ENCODE data around the gene PRKG1. TPM values are rescaled to one million over a fixed set of nuclear protein-coding genes. Genes with fewer than 3 reads are reported as not detected.

PRKG1 gene
- total and polyA plus RNA-seq, 12 donors, result 3.8 to 48.1 (median 29.9) TPM

DNA sequence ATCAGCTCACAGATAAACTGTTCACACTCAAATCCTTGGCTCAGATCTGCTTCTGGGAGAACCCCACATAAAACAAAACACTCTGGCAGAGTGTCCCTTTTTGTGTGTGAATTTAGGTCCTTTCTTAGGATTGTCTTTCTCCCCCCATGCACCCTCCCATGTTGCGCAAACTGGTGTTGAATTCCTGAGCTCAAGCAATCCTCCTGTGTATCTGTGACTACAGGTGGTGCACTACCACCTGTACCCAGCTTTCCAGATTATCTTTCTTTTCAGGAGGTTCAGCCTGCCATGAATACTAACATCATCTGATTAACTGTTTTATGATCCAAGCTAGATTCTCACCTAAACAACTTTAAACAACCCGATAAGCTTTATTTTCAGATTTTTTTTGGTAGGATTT lies 802.7 kb downstream of the PRKG1 start:
- no peaks in the 10 kb centered on the region for H3K36me3 ChIP-seq
- intact Hi-C loops (cut with DNase I), result loop anchor here in 2 of 10 donors (5.0 to 10.0 kb wide), 2 partner anchors 80 to 1798 kb away; no protein-coding TSS in a partner anchor
- no peak for DNase-seq
- TF ChIP-seq, protein P1, sequence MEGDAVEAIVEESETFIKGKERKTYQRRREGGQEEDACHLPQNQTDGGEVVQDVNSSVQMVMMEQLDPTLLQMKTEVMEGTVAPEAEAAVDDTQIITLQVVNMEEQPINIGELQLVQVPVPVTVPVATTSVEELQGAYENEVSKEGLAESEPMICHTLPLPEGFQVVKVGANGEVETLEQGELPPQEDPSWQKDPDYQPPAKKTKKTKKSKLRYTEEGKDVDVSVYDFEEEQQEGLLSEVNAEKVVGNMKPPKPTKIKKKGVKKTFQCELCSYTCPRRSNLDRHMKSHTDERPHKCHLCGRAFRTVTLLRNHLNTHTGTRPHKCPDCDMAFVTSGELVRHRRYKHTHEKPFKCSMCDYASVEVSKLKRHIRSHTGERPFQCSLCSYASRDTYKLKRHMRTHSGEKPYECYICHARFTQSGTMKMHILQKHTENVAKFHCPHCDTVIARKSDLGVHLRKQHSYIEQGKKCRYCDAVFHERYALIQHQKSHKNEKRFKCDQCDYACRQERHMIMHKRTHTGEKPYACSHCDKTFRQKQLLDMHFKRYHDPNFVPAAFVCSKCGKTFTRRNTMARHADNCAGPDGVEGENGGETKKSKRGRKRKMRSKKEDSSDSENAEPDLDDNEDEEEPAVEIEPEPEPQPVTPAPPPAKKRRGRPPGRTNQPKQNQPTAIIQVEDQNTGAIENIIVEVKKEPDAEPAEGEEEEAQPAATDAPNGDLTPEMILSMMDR (IDR thresholded peaks at IDR 0.05), result no peak
- H3K4me1 ChIP-seq, result peaks cover 0 to 35% (median 26%) of the 10 kb centered on the region in 9 donors
- H3K27me3 ChIP-seq, result no peaks in the 10 kb centered on the region
- H3K4me3 ChIP-seq, result no peak overlapping the region
- no peak for ATAC-seq
- H3K27ac ChIP-seq, result peak overlapping the region in 6 of 10 donors; percentile 13 to 44 (median 28)
- 92 to 96% methylated on average over 2 of the region's 2 CpGs for WGBS, 2 donors
- H3K9me3 ChIP-seq, result peaks cover 0 to 13% (median 7%) of the 10 kb centered on the region in 11 donors

DNA sequence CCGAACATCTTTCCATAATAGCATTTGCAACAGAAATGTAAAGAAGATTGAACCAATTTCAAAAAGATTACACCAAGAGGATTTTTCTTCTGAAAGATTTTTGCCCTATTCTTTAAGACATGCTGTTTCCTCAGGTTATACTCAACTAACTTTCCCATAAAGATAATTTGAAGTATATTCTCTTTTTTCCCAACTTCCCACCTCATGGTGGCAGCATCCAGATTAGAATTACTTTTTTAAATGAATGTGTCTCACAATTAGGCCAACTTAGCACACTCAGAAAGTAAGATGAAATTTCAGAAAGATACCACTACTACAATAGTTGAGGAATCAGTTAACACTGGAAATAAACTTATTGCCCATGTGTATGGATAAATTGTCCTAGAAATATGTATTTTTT lies 803.3 kb downstream of the PRKG1 start:
- Histone ChIP-seq H3K27ac (peak overlapping the region in 2 of 10 donors; percentile 41 to 51), H3K4me1 (peaks cover 0 to 35% (median 26%) of the 10 kb centered on the region in 9 donors), H3K9me3 (peaks cover 0 to 16% (median 7%) of the 10 kb centered on the region in 11 donors), H3K36me3 (no peaks in the 10 kb centered on the region), H3K27me3 (no peaks in the 10 kb centered on the region), H3K4me3 (no peak overlapping the region)
- intact Hi-C loops (cut with DNase I), result loop anchor here in 2 of 10 donors (5.0 to 10.0 kb wide), 2 partner anchors 80 to 1797 kb away; no protein-coding TSS in a partner anchor
- no peak for DNase-seq
- no peak for ATAC-seq
- TF ChIP-seq, protein P1 (IDR thresholded peaks at IDR 0.05), result no peak
- 85 to 88% methylated on average over 1 of the region's 1 CpG for WGBS, 2 donors

DNA sequence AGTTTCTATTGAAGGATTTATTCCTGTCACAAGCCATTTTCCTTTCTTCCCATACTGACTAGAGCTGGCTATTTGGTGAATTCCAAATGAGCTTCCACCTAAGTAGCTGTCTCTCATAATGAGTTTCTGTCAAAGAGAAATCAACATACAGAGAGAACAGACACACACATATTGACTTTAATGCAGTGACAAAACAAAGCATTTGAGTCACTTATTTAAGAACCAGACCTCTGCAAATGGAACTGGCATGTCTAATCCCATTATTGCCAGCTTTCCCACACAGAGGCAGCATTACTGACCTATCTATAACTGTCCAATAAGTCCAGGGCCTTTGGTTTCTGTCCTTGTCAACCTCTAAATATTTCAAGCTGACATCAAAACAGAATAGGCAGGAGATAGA lies 804.4 kb downstream of the PRKG1 start:
- no peak for DNase-seq
- TF ChIP-seq, protein P1 (IDR thresholded peaks at IDR 0.05), result no peak
- intact Hi-C loops (cut with DNase I), result loop anchor here in 2 of 10 donors (5.0 to 10.0 kb wide), 2 partner anchors 79 to 1796 kb away; no protein-coding TSS in a partner anchor
- Histone ChIP-seq H3K36me3 (no peaks in the 10 kb centered on the region), H3K27me3 (no peaks in the 10 kb centered on the region), H3K4me3 (no peak overlapping the region), H3K27ac (peak overlapping the region in 9 of 10 donors; percentile 34 to 77 (median 51)), H3K9me3 (peaks cover 0 to 16% (median 7%) of the 10 kb centered on the region in 11 donors), H3K4me1 (peaks cover 0 to 40% (median 26%) of the 10 kb centered on the region in 9 donors)
- peak in 3 of 8 donors; percentile 24 to 50 (median 33) for ATAC-seq

DNA sequence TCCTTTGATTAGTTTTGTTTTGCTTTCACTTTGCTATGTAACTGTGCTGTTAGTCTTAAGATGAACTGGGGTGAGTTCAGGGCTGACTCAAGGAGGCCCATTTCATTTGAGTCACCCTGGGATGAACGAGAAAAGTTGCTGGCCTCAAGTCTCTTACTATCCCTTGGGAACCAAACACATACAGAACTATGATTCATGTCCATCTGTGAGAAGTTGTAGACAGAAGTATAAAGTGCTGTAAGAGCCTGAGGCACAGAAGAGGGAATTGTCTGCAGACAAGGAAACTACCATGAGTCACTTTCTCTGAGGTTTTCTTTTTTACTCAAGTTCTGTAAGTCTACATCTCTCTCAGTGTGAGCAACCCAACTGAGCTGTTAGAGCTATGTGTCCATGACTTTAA lies 805.0 kb downstream of the PRKG1 start:
- Histone ChIP-seq H3K4me3 (no peak overlapping the region), H3K27ac (peak overlapping the region in 9 of 10 donors; percentile 34 to 77 (median 51)), H3K9me3 (peaks cover 0 to 16% (median 7%) of the 10 kb centered on the region in 11 donors), H3K27me3 (no peaks in the 10 kb centered on the region), H3K36me3 (no peaks in the 10 kb centered on the region), H3K4me1 (peaks cover 0 to 40% (median 26%) of the 10 kb centered on the region in 9 donors)
- DNase-seq (peak in 1 of 2 donors; percentile 22), ATAC-seq (peak; percentile 78 to 97 (median 86))
- TF ChIP-seq, protein P1 (IDR thresholded peaks at IDR 0.05), result no peak
- intact Hi-C loops (cut with DNase I), result loop anchor here in 2 of 10 donors (5.0 to 10.0 kb wide), 2 partner anchors 78 to 1796 kb away; no protein-coding TSS in a partner anchor
- 21 to 33% methylated on average over 1 of the region's 1 CpG for WGBS, 2 donors
